Stimulated activated CD8-positive, alpha-beta memory T cell treated with anti-CD3 and anti-CD28 coated beads, Interleukin-12 subunit alpha, Interleukin-12 subunit beta, amount 100 ng/mL, for 1 hour (primary cell): Measurements from ENCODE around the gene UBAC1.
A peak's percentile ranks its signal among the peaks of the same experiment; 100 is the strongest.
"Not testable (repeated sequence)": the region's sequence is repeated elsewhere in the genome, so short reads cannot be mapped to it uniquely, and the experiment has no call there.

Experiments
- DNase-seq: peaks from one replicate; pipeline ENCODE4 v3.0.0-alpha.2; 2020; ENCODE audit warnings: low read depth

UBAC1 gene

GRCh38 chr9:135978642-135979546, 17.7 kb upstream of the UBAC1 start:
- DNase-seq, result peak; percentile 39

- DNase-seq, result no peak
Measured at GRCh38 chr9:135976944-135977343, 15.8 kb upstream of the UBAC1 start.

GRCh38 chr9:135976531-135976930, 15.4 kb upstream of the UBAC1 start:
- no peak for DNase-seq

GRCh38 chr9:135975834-135976233, 14.7 kb upstream of the UBAC1 start:
- no peak for DNase-seq

- DNase-seq, result no peak
Measured at GRCh38 chr9:135974220-135974573, 13.0 kb upstream of the UBAC1 start.

GRCh38 chr9:135973277-135974219, 12.4 kb upstream of the UBAC1 start:
- DNase-seq, result no peak

- DNase-seq, result no peak
Measured at GRCh38 chr9:135971892-135972291, 10.7 kb upstream of the UBAC1 start.

- no peak for DNase-seq
Measured at GRCh38 chr9:135971111-135971766, 10.1 kb upstream of the UBAC1 start.

- no peak for DNase-seq
Measured at GRCh38 chr9:135970128-135970815, 9.1 kb upstream of the UBAC1 start.

- no peak for DNase-seq
Measured at GRCh38 chr9:135969064-135969683, 8.0 kb upstream of the UBAC1 start.

- no peak for DNase-seq
Measured at GRCh38 chr9:135968601-135969000, 7.4 kb upstream of the UBAC1 start.

GRCh38 chr9:135968083-135968476, 6.9 kb upstream of the UBAC1 start:
- DNase-seq, result no peak

GRCh38 chr9:135966916-135967260, 5.7 kb upstream of the UBAC1 start:
- not testable (repeated sequence) for DNase-seq

- no peak for DNase-seq
Measured at GRCh38 chr9:135965124-135965756, 4.1 kb upstream of the UBAC1 start.

- no peak for DNase-seq
Measured at GRCh38 chr9:135963938-135964337, 2.8 kb upstream of the UBAC1 start.

- DNase-seq, result no peak
Measured at GRCh38 chr9:135963338-135963737, 2.2 kb upstream of the UBAC1 start.

- DNase-seq, result no peak
Measured at GRCh38 chr9:135962696-135963307, 1.6 kb upstream of the UBAC1 start.

- DNase-seq, result no peak
Measured at GRCh38 chr9:135961811-135962695, 880 bp upstream of the UBAC1 start.
